ENCODE data around the gene RYR2.

- TF ChIP-seq POLR2A (IDR thresholded peaks at IDR 0.05) (no peak), CTCF (IDR thresholded peaks at IDR 0.05) (no peak)
Measured at GRCh38 chr1:237170149-237170548, 128.2 kb downstream of the RYR2 start.

Data from heart left ventricle (tissue), 13 donors.